K562 (cell line): Measurements from ENCODE around the gene VWA7. TPM values are rescaled to one million over a fixed set of nuclear protein-coding genes. Genes with fewer than 3 reads are reported as not detected.

Source experiments
- ARNT ChIP-seq, 2 experiments: fragments of 450-650 bp; IDR thresholded peaks; 2 replicates each; pipeline ENCODE4 v1.6.1; 2016; ENCODE audit warnings: mild to moderate bottlenecking in 1 of 2
- DDX20 ChIP-seq: fragments of 450-650 bp; IDR thresholded peaks from 2 replicates; pipeline ENCODE4 v1.6.1; 2016; ENCODE audit warnings: missing genetic modification characterization, low read depth, mild to moderate bottlenecking, missing compliant biosample characterization, moderate library complexity
- HDAC8 ChIP-seq: fragments of 450-650 bp; IDR thresholded peaks from 2 replicates; pipeline ENCODE4 v1.6.1; 2016; ENCODE audit warnings: mild to moderate bottlenecking, missing genetic modification characterization, moderate library complexity, missing compliant biosample characterization
- HES1 ChIP-seq: fragments of 450-650 bp; IDR thresholded peaks from 2 replicates; pipeline ENCODE4 v1.6.1; 2016; ENCODE audit warnings: low read depth, mild to moderate bottlenecking, moderate library complexity
- JUN ChIP-seq, 2 experiments: sonication (generic) in 1 of 2; formaldehyde crosslinking in 1 of 2; IDR thresholded peaks; 2 replicates each; pipeline versions ENCODE4 v1.6.1 to v1.8.0; 2012 to 2022; ENCODE audit warnings: borderline replicate concordance in 2 of 2, mild to moderate bottlenecking in 2 of 2, improper control_type of control experiment in 1 of 2, low read depth in 1 of 2, low read length in 1 of 2, missing genetic modification reagents in 1 of 2
- NCOA1 ChIP-seq: fragments of 450-650 bp; IDR thresholded peaks from 2 replicates; pipeline ENCODE4 v1.6.1; 2016; ENCODE audit warnings: low read depth
- NCOA4 ChIP-seq: fragments of 450-650 bp; IDR thresholded peaks from 2 replicates; pipeline ENCODE4 v1.6.1; 2018; ENCODE audit warnings: mild to moderate bottlenecking; ENCODE audit not compliant: partially characterized antibody
- NFRKB ChIP-seq: fragments of 450-650 bp; IDR thresholded peaks from 2 replicates; pipeline ENCODE4 v1.6.1; 2016; ENCODE audit warnings: low read depth
- POLR2A ChIP-seq: fragments of 450-650 bp; conservative IDR thresholded peaks from 2 replicates; pipeline ENCODE4 v1.6.1; 2016
- PURB ChIP-seq: sonication (generic); formaldehyde crosslinking; IDR thresholded peaks from 2 replicates; pipeline ENCODE4 v1.9.0; 2021; ENCODE audit warnings: low read depth, mild to moderate bottlenecking, missing genetic modification reagents
- RBM25 ChIP-seq: fragments of 200-400 bp; formaldehyde crosslinking; IDR thresholded peaks from 2 replicates; pipeline ENCODE4 v1.6.1; 2018; ENCODE audit warnings: low read length, low read depth, moderate library complexity; ENCODE audit not compliant: severe bottlenecking
- TARDBP ChIP-seq: fragments of 450-650 bp; IDR thresholded peaks from 2 replicates; pipeline ENCODE4 v1.6.1; 2016
- TRIM24 ChIP-seq, 2 experiments: fragments of 450-650 bp; IDR thresholded peaks; 2 replicates each; pipeline ENCODE4 v1.6.1; 2016
- WHSC1 ChIP-seq: IDR thresholded peaks from one replicate; pipeline ENCODE4 v1.6.1; 2012; ENCODE audit warnings: low read length, control low read depth, inconsistent platforms
- ZFP36 ChIP-seq: fragments of 150-350 bp; IDR thresholded peaks from 2 replicates; pipeline ENCODE4 v1.6.1; 2018; ENCODE audit warnings: low read length, low read depth; ENCODE audit not compliant: partially characterized antibody
- ZKSCAN8 ChIP-seq: fragments of 200-800 bp; sonication (Bioruptor generic); IDR thresholded peaks from 2 replicates; pipeline ENCODE4 v1.6.1; 2016; ENCODE audit warnings: missing genetic modification characterization, missing compliant biosample characterization
- ZNF217 ChIP-seq: sonication (generic); formaldehyde crosslinking; IDR thresholded peaks from 2 replicates; pipeline ENCODE4 v1.8.0; 2022; ENCODE audit warnings: mild to moderate bottlenecking, missing genetic modification reagents
- ZNF407 ChIP-seq: fragments of 450-650 bp; IDR thresholded peaks from 2 replicates; pipeline ENCODE4 v1.6.1; 2016; ENCODE audit warnings: low read depth
- polyA plus RNA-seq, 8 experiments: library from polyadenylated mRNA; depleted of rRNA in 4 of 8; stranded (reverse) in 5 of 8; unstranded in 3 of 8; fragments of >200 nt; fragmentation: Nextera tagmentation in 2 of 8; fragmentation: Illumina TruSeq in 1 of 8; extraction: Ambion mirVana in 2 of 8; extraction: Trizol in 1 of 8; gene quantifications; 2 replicates each; pipeline versions ENCODE4 v1.2.1 to v1.2.3, GENCODE V29; 2011 to 2014; ENCODE audit warnings: inconsistent platforms in 1 of 8, missing spikeins in 1 of 8
- total RNA-seq, 7 experiments: library from RNA; depleted of rRNA in 6 of 7; stranded (reverse); fragments of >200 nt in 6 of 7; fragmentation: Illumina TruSeq in 2 of 7; extraction: Trizol in 2 of 7; gene quantifications; 2 replicates each; pipeline versions ENCODE4 v1.2.1 to v1.2.3, GENCODE V29; 2011 to 2021; ENCODE audit warnings: low replicate concordance in 1 of 7
- TF ChIP-seq, protein P1 (sequence below): fragments of 450-650 bp; IDR thresholded peaks from 2 replicates; pipeline ENCODE4 v1.6.1; 2016
- TF ChIP-seq, protein P2 (sequence below): sonication (generic); formaldehyde crosslinking; IDR thresholded peaks from 2 replicates; pipeline ENCODE4 v1.9.0; 2022; ENCODE audit warnings: mild to moderate bottlenecking, missing genetic modification reagents

VWA7 gene
- total and polyA plus RNA-seq, 9 of the 15 experiments (the other 6 are each of a cell fraction or from before 2014, with no cell fraction given): 0.18 to 2.9 (median 0.95) TPM

DNA sequence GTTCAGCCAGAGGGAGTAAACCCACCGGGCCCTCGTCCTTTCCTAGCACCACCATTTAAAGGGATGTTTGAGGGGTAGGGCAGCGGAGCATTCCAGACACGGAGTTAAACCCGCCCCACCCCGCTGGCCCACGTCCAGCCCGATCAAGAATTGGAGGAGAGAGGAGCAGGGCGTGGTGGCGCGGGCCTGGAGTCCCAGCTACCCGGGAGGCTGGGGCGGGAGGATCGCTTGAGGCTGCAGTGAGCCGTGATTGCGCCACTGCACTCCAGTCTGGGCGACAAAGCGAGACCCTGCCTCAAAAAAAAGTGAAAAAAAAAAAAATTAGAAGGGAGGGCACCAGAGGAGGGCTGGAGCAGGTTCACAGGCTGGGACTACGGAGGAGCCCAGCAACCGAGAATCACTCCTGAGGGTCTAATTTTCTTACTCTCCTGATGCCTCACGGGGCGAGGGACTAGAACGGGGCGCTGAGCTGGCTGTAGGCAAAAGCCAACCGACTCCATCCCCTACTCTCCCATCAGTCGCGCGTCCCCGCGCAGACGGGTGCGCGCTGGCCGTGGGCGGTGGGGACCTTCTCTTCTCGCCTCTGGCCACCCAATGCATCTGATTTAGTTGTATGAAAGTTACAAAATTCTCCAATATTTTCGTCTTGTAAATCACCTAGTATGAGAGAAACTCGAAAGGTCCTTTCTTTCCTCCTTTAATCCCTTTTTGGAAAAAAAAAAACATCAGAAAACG lies 44.3 kb upstream of the VWA7 start (continued):
- TF ChIP-seq, protein P1, sequence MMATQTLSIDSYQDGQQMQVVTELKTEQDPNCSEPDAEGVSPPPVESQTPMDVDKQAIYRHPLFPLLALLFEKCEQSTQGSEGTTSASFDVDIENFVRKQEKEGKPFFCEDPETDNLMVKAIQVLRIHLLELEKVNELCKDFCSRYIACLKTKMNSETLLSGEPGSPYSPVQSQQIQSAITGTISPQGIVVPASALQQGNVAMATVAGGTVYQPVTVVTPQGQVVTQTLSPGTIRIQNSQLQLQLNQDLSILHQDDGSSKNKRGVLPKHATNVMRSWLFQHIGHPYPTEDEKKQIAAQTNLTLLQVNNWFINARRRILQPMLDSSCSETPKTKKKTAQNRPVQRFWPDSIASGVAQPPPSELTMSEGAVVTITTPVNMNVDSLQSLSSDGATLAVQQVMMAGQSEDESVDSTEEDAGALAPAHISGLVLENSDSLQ: no peak
- TF ChIP-seq TARDBP (no peak), NCOA4 (no peak), ZNF217 (CRISPR knock-in tag) (no peak), NCOA1 (no peak), RBM25 (no peak), ZNF407 (peak; percentile 61), HES1 (no peak), ZKSCAN8 (no peak), TRIM24 (IDR thresholded peaks at IDR 0.05) (peak in 1 of 2 experiments; percentile 74; a peak in 3 of 4 replicates), WHSC1 (no peak), ZFP36 (peak; percentile 60), POLR2A (no peak; the same call in 1 of the 2 replicates), HDAC8 (tag) (peak; percentile 72; the same call in 1 of the 2 replicates), DDX20 (tag) (no peak), NFRKB (no peak), ARNT (IDR thresholded peaks at IDR 0.05) (no peak), PURB (CRISPR knock-in tag) (no peak), JUN (IDR thresholded peaks at IDR 0.05; ENCODE audit: borderline replicate concordance, low read depth, low read length) (no peak), JUN (CRISPR knock-in tag; IDR thresholded peaks at IDR 0.05; ENCODE audit: borderline replicate concordance) (no peak)
- TF ChIP-seq, protein P2, sequence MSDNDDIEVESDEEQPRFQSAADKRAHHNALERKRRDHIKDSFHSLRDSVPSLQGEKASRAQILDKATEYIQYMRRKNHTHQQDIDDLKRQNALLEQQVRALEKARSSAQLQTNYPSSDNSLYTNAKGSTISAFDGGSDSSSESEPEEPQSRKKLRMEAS (CRISPR knock-in tag): no peak; the same call in 1 of the 2 replicates
